H9 (cell line): Measurements from ENCODE around the gene SF3A2. TPM values are rescaled to one million over a fixed set of nuclear protein-coding genes. Genes with fewer than 3 reads are reported as not detected.
A peak's percentile ranks its signal among the peaks of the same experiment; 100 is the strongest.

ENCODE experiments used
- DNase-seq: peaks from one replicate; pipeline ENCODE4 v3.0.0-alpha.2; 2017
- H2AFZ ChIP-seq: one replicate; pipeline ENCODE4 v1.6.1; 2013; ENCODE audit warnings: mild to moderate bottlenecking, low read length, control low read depth, moderate library complexity
- H2AK5ac ChIP-seq: 2 replicates; pipeline ENCODE4 v1.6.1; 2013; ENCODE audit warnings: low read length, control low read depth, mixed read lengths; ENCODE audit not compliant: insufficient read length
- H2BK120ac ChIP-seq: one replicate; pipeline ENCODE4 v1.6.1; 2013; ENCODE audit warnings: low read depth, mild to moderate bottlenecking, low read length, control low read depth, inconsistent platforms; ENCODE audit not compliant: poor library complexity, severe bottlenecking
- H2BK12ac ChIP-seq: 2 replicates; pipeline ENCODE4 v1.6.1; 2013; ENCODE audit warnings: low read length, control low read depth, mixed read lengths, low read depth; ENCODE audit not compliant: insufficient read length
- H2BK15ac ChIP-seq: 2 replicates; pipeline ENCODE4 v1.6.1; 2013; ENCODE audit warnings: low read depth, low read length, control low read depth
- H2BK20ac ChIP-seq: one replicate; pipeline ENCODE4 v1.6.1; 2013; ENCODE audit warnings: low read depth, mild to moderate bottlenecking, low read length, control low read depth, inconsistent platforms; ENCODE audit not compliant: poor library complexity, severe bottlenecking
- H2BK5ac ChIP-seq: 2 replicates; pipeline ENCODE4 v1.6.1; 2013; ENCODE audit warnings: low read length, control low read depth, mixed read lengths; ENCODE audit not compliant: insufficient read length
- H3K14ac ChIP-seq: 2 replicates; pipeline ENCODE4 v1.6.1; 2013; ENCODE audit warnings: low read length, control low read depth; ENCODE audit not compliant: insufficient read depth
- H3K18ac ChIP-seq: 2 replicates; pipeline ENCODE4 v1.6.1; 2013; ENCODE audit warnings: low read depth, mild to moderate bottlenecking, mixed read lengths, low read length, control low read depth; ENCODE audit not compliant: insufficient read length
- H3K23ac ChIP-seq: 2 replicates; pipeline ENCODE4 v1.6.1; 2013; ENCODE audit warnings: low read length, control low read depth, mixed read lengths, low read depth; ENCODE audit not compliant: insufficient read length
- H3K23me2 ChIP-seq: 2 replicates; pipeline ENCODE4 v1.6.1; 2013; ENCODE audit warnings: low read depth, mild to moderate bottlenecking, mixed read lengths, low read length, control low read depth; ENCODE audit not compliant: insufficient read length, poor library complexity, severe bottlenecking
- H3K27ac ChIP-seq: 2 replicates; pipeline ENCODE4 v1.5.1; 2013; ENCODE audit warnings: low read length, control low read depth, mixed read lengths, low read depth; ENCODE audit not compliant: insufficient read length
- H3K27me3 ChIP-seq: 2 replicates; pipeline ENCODE4 v1.6.1; 2013; ENCODE audit warnings: low read length, control low read depth, inconsistent platforms; ENCODE audit not compliant: insufficient read depth
- H3K4ac ChIP-seq: 2 replicates; pipeline ENCODE4 v1.6.1; 2013; ENCODE audit warnings: low read depth, mild to moderate bottlenecking, control low read depth, inconsistent platforms, low read length, moderate library complexity
- H3K4me1 ChIP-seq: 2 replicates; pipeline ENCODE4 v1.6.1; 2013; ENCODE audit warnings: low read length, control low read depth, inconsistent platforms; ENCODE audit not compliant: insufficient read depth
- H3K4me2 ChIP-seq: 2 replicates; pipeline ENCODE4 v1.6.1; 2013; ENCODE audit warnings: low read length, control low read depth, mixed read lengths; ENCODE audit not compliant: insufficient read length, insufficient read depth
- H3K56ac ChIP-seq: 2 replicates; pipeline ENCODE4 v1.6.1; 2013; ENCODE audit warnings: low read depth, mild to moderate bottlenecking, mixed read lengths, low read length, control low read depth; ENCODE audit not compliant: insufficient read length
- H3K79me1 ChIP-seq: 2 replicates; pipeline ENCODE4 v1.6.1; 2013; ENCODE audit warnings: low read depth, mild to moderate bottlenecking, moderate library complexity, low read length, control low read depth, inconsistent platforms; ENCODE audit not compliant: insufficient read depth, poor library complexity, severe bottlenecking
- H3K79me2 ChIP-seq: 2 replicates; pipeline ENCODE4 v1.6.1; 2013; ENCODE audit warnings: low read length, control low read depth, inconsistent platforms; ENCODE audit not compliant: insufficient read depth
- H3K9ac ChIP-seq: 2 replicates; pipeline ENCODE4 v1.6.1; 2013; ENCODE audit warnings: low read length, control low read depth, mixed read lengths; ENCODE audit not compliant: insufficient read length; ENCODE audit errors: extremely low read depth
- H3K9me3 ChIP-seq: one replicate; pipeline ENCODE4 v1.6.1; 2013; ENCODE audit warnings: low read depth, low read length, inconsistent platforms; ENCODE audit not compliant: control insufficient read depth
- H3T11ph ChIP-seq: one replicate; pipeline ENCODE4 v1.6.1; 2013; ENCODE audit warnings: mild to moderate bottlenecking, low read length, control low read depth, inconsistent platforms
- H4K20me1 ChIP-seq: one replicate; pipeline ENCODE4 v1.6.1; 2013; ENCODE audit not compliant: control insufficient read depth, insufficient read length, insufficient read depth
- H4K5ac ChIP-seq: 2 replicates; pipeline ENCODE4 v1.6.1; 2013; ENCODE audit warnings: low read depth, mild to moderate bottlenecking, mixed read lengths, low read length, control low read depth; ENCODE audit not compliant: insufficient read length
- H4K8ac ChIP-seq: replicated peaks from 2 replicates; pipeline ENCODE4 v1.6.1; 2013; ENCODE audit warnings: low read length, control low read depth, mixed read lengths, low read depth; ENCODE audit not compliant: insufficient read length
- H4K91ac ChIP-seq: 2 replicates; pipeline ENCODE4 v1.6.1; 2013; ENCODE audit warnings: low read depth, mild to moderate bottlenecking, moderate library complexity, mixed read lengths, low read length, control low read depth; ENCODE audit not compliant: insufficient read length
- H3K27ac Mint-ChIP-seq, 3 experiments: 2 replicates in 2 of 3; 3 replicates in 1 of 3; pipeline ENCODE4 v1.8.0; 2020 to 2021; ENCODE audit warnings: mixed read lengths in 3 of 3, mild to moderate bottlenecking in 1 of 3, moderate library complexity in 1 of 3
- H3K27me3 Mint-ChIP-seq: 2 replicates; pipeline ENCODE4 v1.8.0; 2021; ENCODE audit warnings: low read depth, mild to moderate bottlenecking, moderate library complexity, mixed read lengths
- H3K36me3 Mint-ChIP-seq, 3 experiments: 2 replicates in 2 of 3; 3 replicates in 1 of 3; pipeline ENCODE4 v1.8.0; 2020 to 2021; ENCODE audit warnings: low read depth in 3 of 3, mixed read lengths in 3 of 3; ENCODE audit not compliant: insufficient read depth in 1 of 3
- H3K4me1 Mint-ChIP-seq, 2 experiments: 2 replicates each; pipeline ENCODE4 v1.8.0; 2020; ENCODE audit warnings: mixed read lengths in 2 of 2
- H3K4me3 Mint-ChIP-seq, 2 experiments: 2 replicates in 1 of 2; 3 replicates in 1 of 2; pipeline ENCODE4 v1.8.0; 2020 to 2021; ENCODE audit warnings: mild to moderate bottlenecking in 2 of 2, mixed read lengths in 2 of 2, moderate library complexity in 1 of 2
- H3K9me3 Mint-ChIP-seq, 2 experiments: 2 replicates in 1 of 2; 3 replicates in 1 of 2; pipeline ENCODE4 v1.8.0; 2020; ENCODE audit warnings: mild to moderate bottlenecking in 2 of 2, mixed read lengths in 2 of 2, moderate library complexity in 1 of 2
- WGBS: extraction: QIAGEN DNeasy Blood & Tissue Kit; methylation state at CpG from one replicate; pipeline ENCODE4 v1.1.7; 2013; ENCODE audit warnings: missing lambda C conversion rate, low lambda C conversion rate, mixed read lengths; ENCODE audit not compliant: insufficient read length; ENCODE audit errors: extremely low coverage; 5-methylcytosine and 5-hydroxymethylcytosine counted together
- total RNA-seq: library from RNA; stranded (reverse); gene quantifications from 2 replicates; pipeline ENCODE4 v1.2.1, GENCODE V29; 2021
- TF ChIP-seq, protein P1 (sequence below): fragments of 200-600 bp; sonication (generic); conservative IDR thresholded peaks from 3 replicates; pipeline ENCODE4 v1.8.0; 2021; ENCODE audit warnings: antibody characterized with exemption, mild to moderate bottlenecking

The SF3A2 gene
- total RNA-seq, 1 experiment from 2014 or later: 166 TPM

DNA sequence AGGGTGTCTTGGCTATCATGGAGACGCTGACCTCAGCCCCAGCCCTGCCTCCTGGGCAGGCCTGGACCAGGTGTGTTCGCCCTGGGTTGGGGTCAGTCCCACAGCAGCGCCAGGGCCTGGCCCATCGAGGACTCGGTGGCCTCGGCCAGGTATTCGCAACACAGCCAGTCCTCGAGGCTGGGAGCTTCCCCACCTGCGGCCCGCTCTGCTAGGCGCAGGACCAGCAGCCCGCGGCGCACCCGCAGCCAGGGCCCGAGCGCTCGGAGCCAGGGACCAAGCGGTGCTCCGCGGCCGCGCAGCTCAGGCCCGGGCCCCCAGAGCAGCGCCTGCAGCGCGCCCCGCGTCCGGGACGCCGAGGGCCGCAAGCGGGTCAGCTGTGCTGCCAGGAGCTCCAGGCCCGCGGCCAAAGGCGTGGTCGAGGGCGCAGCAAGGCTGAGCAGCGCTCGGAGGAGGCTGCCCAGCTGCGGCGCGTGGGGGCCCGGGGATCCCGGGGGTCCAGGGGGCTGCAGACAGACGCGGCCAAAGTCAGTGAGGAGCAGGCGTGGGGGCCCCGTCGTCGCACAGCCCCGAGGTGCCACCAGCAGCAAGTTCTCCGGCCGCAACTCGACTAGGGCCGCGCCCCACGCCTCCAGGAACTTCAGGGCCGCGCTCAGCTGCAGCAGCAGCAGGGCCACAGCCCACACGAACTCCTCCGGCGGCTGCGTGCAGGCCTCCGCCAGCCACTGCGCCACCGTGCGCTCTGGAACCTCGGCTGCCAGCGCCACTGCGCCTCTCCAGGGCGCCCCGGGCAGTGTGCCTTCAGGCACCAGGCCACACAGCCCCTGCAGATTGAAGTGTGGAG lies 39.2 kb downstream of the SF3A2 start:
- H2AK5ac ChIP-seq: no peak overlapping the region
- no peak overlapping the region for H3K18ac ChIP-seq
- H3K27me3 Mint-ChIP-seq: peaks cover 2% of the 10 kb centered on the region; the same call in 1 of the 2 replicates
- H4K91ac ChIP-seq: no peak overlapping the region
- H2BK120ac ChIP-seq: no peak overlapping the region
- H3K27me3 ChIP-seq: no peaks in the 10 kb centered on the region
- no peak overlapping the region for H2BK5ac ChIP-seq
- H3K27ac ChIP-seq: no peak overlapping the region
- H3K4me3 Mint-ChIP-seq: no peak overlapping the region
- H3K9me3 Mint-ChIP-seq: no peaks in the 10 kb centered on the region; a peak in 1 of 5 replicates
- peaks cover 20 to 25% of the 10 kb centered on the region in 2 experiments for H3K4me1 Mint-ChIP-seq
- H3T11ph ChIP-seq: no peak overlapping the region
- H2BK15ac ChIP-seq: no peak overlapping the region
- H3K4ac ChIP-seq: no peak overlapping the region
- no peak overlapping the region for H3K9ac ChIP-seq
- TF ChIP-seq, protein P1, sequence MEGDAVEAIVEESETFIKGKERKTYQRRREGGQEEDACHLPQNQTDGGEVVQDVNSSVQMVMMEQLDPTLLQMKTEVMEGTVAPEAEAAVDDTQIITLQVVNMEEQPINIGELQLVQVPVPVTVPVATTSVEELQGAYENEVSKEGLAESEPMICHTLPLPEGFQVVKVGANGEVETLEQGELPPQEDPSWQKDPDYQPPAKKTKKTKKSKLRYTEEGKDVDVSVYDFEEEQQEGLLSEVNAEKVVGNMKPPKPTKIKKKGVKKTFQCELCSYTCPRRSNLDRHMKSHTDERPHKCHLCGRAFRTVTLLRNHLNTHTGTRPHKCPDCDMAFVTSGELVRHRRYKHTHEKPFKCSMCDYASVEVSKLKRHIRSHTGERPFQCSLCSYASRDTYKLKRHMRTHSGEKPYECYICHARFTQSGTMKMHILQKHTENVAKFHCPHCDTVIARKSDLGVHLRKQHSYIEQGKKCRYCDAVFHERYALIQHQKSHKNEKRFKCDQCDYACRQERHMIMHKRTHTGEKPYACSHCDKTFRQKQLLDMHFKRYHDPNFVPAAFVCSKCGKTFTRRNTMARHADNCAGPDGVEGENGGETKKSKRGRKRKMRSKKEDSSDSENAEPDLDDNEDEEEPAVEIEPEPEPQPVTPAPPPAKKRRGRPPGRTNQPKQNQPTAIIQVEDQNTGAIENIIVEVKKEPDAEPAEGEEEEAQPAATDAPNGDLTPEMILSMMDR: no peak
- H3K27ac Mint-ChIP-seq: no peak overlapping the region
- no peak overlapping the region for H2BK12ac ChIP-seq
- H3K9me3 ChIP-seq: no peaks in the 10 kb centered on the region
- no peak overlapping the region for H2BK20ac ChIP-seq
- DNase-seq: peak; percentile 64
- no CpG with 5 or more reads among the region's 74 CpGs for WGBS
- no peak overlapping the region for H3K14ac ChIP-seq
- no peak overlapping the region for H2AFZ ChIP-seq
- H4K8ac ChIP-seq: no peak overlapping the region
- H3K23me2 ChIP-seq: peaks cover 4% of the 10 kb centered on the region
- peaks cover 2% of the 10 kb centered on the region for H4K20me1 ChIP-seq
- H3K56ac ChIP-seq: no peak overlapping the region
- no peak overlapping the region for H3K23ac ChIP-seq
- H3K4me2 ChIP-seq: no peak overlapping the region
- peaks cover 11% of the 10 kb centered on the region; the same call in 1 of the 2 replicates for H3K79me2 ChIP-seq
- peaks cover 21 to 35% (median 25%) of the 10 kb centered on the region in 3 experiments for H3K36me3 Mint-ChIP-seq
- no peaks in the 10 kb centered on the region for H3K79me1 ChIP-seq
- 0 out of 2 replicates have a peak, but pooled peaks cover 2% of the 10 kb centered on the region for H3K4me1 ChIP-seq
- H4K5ac ChIP-seq: no peak overlapping the region
